Testis (tissue), 2 donors: Measurements from ENCODE around the gene UBAC1.

ENCODE experiments used
- POLR2A ChIP-seq: fragments of 450-650 bp; IDR thresholded peaks from one replicate; pipeline ENCODE4 v1.6.1; 2017; ENCODE audit warnings: antibody characterized with exemption, mild to moderate bottlenecking, moderate library complexity
- TF ChIP-seq, protein P1 (sequence below), 3 experiments: fragments of 450-650 bp in 2 of 3; fragments of 200-600 bp in 1 of 3; sonication (generic) in 1 of 3; IDR thresholded peaks; one replicate each; pipeline ENCODE4 v1.5.1; 2016 to 2019; ENCODE audit warnings: antibody characterized with exemption in 3 of 3, mild to moderate bottlenecking in 2 of 3, moderate library complexity in 1 of 3

DNA sequence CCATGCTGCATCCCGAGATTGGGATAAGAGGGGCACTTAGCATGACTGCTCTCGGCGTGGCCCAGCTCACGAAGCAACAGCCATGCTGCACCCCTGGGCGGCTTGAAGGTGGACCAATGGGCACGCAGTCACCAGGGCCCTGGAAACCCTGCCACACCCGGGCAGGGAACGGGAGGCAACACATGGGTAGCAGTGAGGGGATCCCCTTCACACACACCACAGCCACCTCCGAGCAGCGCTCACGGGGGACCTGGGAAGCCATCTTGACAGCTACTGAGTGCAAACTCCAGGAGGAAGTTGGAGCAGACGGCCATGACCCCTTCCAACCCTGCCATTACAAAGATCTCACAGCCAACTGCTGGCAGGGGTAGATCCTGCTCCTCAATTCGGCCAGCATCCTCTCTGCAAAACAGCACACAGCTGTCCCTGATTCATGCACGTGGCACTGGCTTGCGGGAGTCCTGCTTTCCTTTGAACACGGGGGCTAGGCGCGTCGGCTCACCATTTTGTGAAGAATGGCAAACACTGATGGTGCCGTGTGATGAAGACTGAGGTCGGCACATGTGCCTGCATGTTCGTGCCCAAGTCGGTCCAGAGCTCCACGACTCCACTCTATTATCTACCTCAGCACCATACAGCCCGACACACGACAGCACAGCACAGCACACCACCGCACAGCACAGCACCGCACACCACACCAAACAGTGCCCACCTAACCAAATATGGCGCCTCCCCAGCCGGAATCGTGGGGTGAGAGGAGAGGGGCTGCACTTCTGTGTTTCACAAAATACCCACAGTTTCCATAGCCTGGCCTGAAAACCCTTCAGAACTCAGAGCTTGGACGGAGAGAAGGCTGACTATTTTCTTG, 5.0 kb downstream of the UBAC1 start:
- TF ChIP-seq, protein P1, sequence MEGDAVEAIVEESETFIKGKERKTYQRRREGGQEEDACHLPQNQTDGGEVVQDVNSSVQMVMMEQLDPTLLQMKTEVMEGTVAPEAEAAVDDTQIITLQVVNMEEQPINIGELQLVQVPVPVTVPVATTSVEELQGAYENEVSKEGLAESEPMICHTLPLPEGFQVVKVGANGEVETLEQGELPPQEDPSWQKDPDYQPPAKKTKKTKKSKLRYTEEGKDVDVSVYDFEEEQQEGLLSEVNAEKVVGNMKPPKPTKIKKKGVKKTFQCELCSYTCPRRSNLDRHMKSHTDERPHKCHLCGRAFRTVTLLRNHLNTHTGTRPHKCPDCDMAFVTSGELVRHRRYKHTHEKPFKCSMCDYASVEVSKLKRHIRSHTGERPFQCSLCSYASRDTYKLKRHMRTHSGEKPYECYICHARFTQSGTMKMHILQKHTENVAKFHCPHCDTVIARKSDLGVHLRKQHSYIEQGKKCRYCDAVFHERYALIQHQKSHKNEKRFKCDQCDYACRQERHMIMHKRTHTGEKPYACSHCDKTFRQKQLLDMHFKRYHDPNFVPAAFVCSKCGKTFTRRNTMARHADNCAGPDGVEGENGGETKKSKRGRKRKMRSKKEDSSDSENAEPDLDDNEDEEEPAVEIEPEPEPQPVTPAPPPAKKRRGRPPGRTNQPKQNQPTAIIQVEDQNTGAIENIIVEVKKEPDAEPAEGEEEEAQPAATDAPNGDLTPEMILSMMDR (IDR thresholded peaks at IDR 0.05) = no peak
- no peak for TF ChIP-seq POLR2A
